VCaP (cell line): ENCODE measurements around the gene DCK.
A peak's percentile ranks its signal among the peaks of the same experiment; 100 is the strongest.
"Not testable (repeated sequence)": the region's sequence is repeated elsewhere in the genome, so short reads cannot be mapped to it uniquely, and the experiment has no call there.

ENCODE experiments used
- H3K27ac ChIP-seq: fragments of 450-650 bp; 2 replicates; pipeline ENCODE4 v1.5.1; 2017
- CTCF ChIP-seq: fragments of 450-650 bp; conservative IDR thresholded peaks from 2 replicates; pipeline ENCODE4 v1.5.1; 2017; ENCODE audit warnings: mild to moderate bottlenecking, moderate library complexity

Gene DCK

GRCh38 chr4:71050809-71051208, 57.4 kb downstream of the DCK start:
- TF ChIP-seq CTCF: peak; percentile 65
- no peak overlapping the region for H3K27ac ChIP-seq

- no peak overlapping the region for H3K27ac ChIP-seq
- no peak for TF ChIP-seq CTCF
Observed at GRCh38 chr4:71052034-71052433, 58.6 kb downstream of the DCK start.

GRCh38 chr4:71052716-71053115, 59.3 kb downstream of the DCK start:
- no peak overlapping the region for H3K27ac ChIP-seq
- TF ChIP-seq CTCF: no peak

GRCh38 chr4:71053613-71054012, 60.2 kb downstream of the DCK start:
- H3K27ac ChIP-seq: not testable (repeated sequence)

- H3K27ac ChIP-seq: not testable (repeated sequence)
Observed at GRCh38 chr4:71059573-71059972, 66.1 kb downstream of the DCK start.

GRCh38 chr4:71062436-71062835, 69.0 kb downstream of the DCK start:
- no peak for TF ChIP-seq CTCF
- H3K27ac ChIP-seq: no peak overlapping the region; the same call in 1 of the 2 replicates

GRCh38 chr4:71063711-71064110, 70.3 kb downstream of the DCK start:
- no peak for TF ChIP-seq CTCF
- H3K27ac ChIP-seq: peak overlapping the region; percentile 3; the same call in 1 of the 2 replicates

GRCh38 chr4:71064521-71064920, 71.1 kb downstream of the DCK start:
- no peak for TF ChIP-seq CTCF
- H3K27ac ChIP-seq: peak overlapping the region; percentile 3; the same call in 1 of the 2 replicates

GRCh38 chr4:71065991-71066510, 72.6 kb downstream of the DCK start:
- H3K27ac ChIP-seq: peak overlapping the region; percentile 78
- no peak for TF ChIP-seq CTCF
